Sciatic nerve (tissue), 2 donors: ENCODE measurements around the gene SFMBT1. TPM values are rescaled to one million over a fixed set of nuclear protein-coding genes. Genes with fewer than 3 reads are reported as not detected.
"Not testable (repeated sequence)": the region's sequence is repeated elsewhere in the genome, so short reads cannot be mapped to it uniquely, and the experiment has no call there.

ENCODE experiments used
- ATAC-seq: fragments of 200-7000 bp; cut with Tn5 transposase; one replicate; pipeline ENCODE4 v1.9.1; 2020; ENCODE audit warnings: mild to moderate bottlenecking, moderate library complexity
- DNase-seq: peaks from one replicate; pipeline ENCODE4 v3.0.0-alpha.2; 2020; ENCODE audit warnings: low spot score
- intact Hi-C: fragments of 100-400 bp; cut with DNase I; formaldehyde crosslinking; loops from one replicate; pipeline ENCODE4 v1.14.2; 2022
- total RNA-seq: library from RNA; stranded (reverse); fragmentation: NEBNext Ultra II Directional; extraction: Animal tissue kit (Norgen Biotek cat#: 25700); gene quantifications from one replicate; pipeline ENCODE4 v1.2.1, GENCODE V29; 2021
- donor health status: DM: no; HTN: no; CAD: no.
- donor health status: DM: no; HTN: no; CAD: no.

SFMBT1 gene
- total RNA-seq, 1 donor from 2014 or later, result 12.0 TPM

GRCh38 chr3:53044371-53044710 is 1.5 kb downstream of the SFMBT1 start:
- no peak for ATAC-seq
- intact Hi-C loops, result no loop called here

GRCh38 chr3:53043738-53044137 is 2.1 kb downstream of the SFMBT1 start:
- DNase-seq (no peak), ATAC-seq (no peak)
- intact Hi-C loops, result no loop called here

More at GRCh38 chr3:53044371-53044710, 1.5 kb downstream of the SFMBT1 start:
- DNase-seq, result no peak

- intact Hi-C loops, result no loop called here
- ATAC-seq (no peak), DNase-seq (no peak)
Measured at GRCh38 chr3:53042651-53043050, 3.2 kb downstream of the SFMBT1 start.

- DNase-seq (no peak), ATAC-seq (no peak)
- intact Hi-C loops, result no loop called here
Measured at GRCh38 chr3:53040351-53040820, 5.5 kb downstream of the SFMBT1 start.

- intact Hi-C loops, result no loop called here
- no peak for ATAC-seq
- no peak for DNase-seq
Measured at GRCh38 chr3:53039376-53039752, 6.5 kb downstream of the SFMBT1 start.

GRCh38 chr3:53038679-53039375 is 7.0 kb downstream of the SFMBT1 start:
- no peak for ATAC-seq
- no peak for DNase-seq
- intact Hi-C loops, result no loop called here

GRCh38 chr3:53035825-53036619 is 9.9 kb downstream of the SFMBT1 start:
- intact Hi-C loops, result no loop called here
- DNase-seq, result no peak
- ATAC-seq, result no peak

- intact Hi-C loops, DNase-seq, ATAC-seq: not testable (repeated sequence)
Measured at GRCh38 chr3:53035018-53035417, 10.9 kb downstream of the SFMBT1 start.

GRCh38 chr3:53034411-53034810 is 11.5 kb downstream of the SFMBT1 start:
- DNase-seq, intact Hi-C loops, ATAC-seq: not testable (repeated sequence)

- intact Hi-C loops, result no loop called here
- no peak for ATAC-seq
Measured at GRCh38 chr3:53032609-53033008, 13.3 kb downstream of the SFMBT1 start.

GRCh38 chr3:53030619-53031449 is 15.0 kb downstream of the SFMBT1 start:
- DNase-seq (no peak), ATAC-seq (no peak)
- intact Hi-C loops, result no loop called here

More at GRCh38 chr3:53032609-53033008, 13.3 kb downstream of the SFMBT1 start:
- no peak for DNase-seq

GRCh38 chr3:53028641-53029040 is 17.2 kb downstream of the SFMBT1 start:
- no peak for ATAC-seq
- intact Hi-C loops, result no loop called here
- no peak for DNase-seq

GRCh38 chr3:53027254-53027844 is 18.5 kb downstream of the SFMBT1 start:
- intact Hi-C loops, result no loop called here
- DNase-seq, result no peak
- ATAC-seq, result no peak

GRCh38 chr3:53026382-53027162 is 19.3 kb downstream of the SFMBT1 start:
- intact Hi-C loops, result no loop called here
- no peak for DNase-seq
- no peak for ATAC-seq

GRCh38 chr3:53024315-53024714 is 21.6 kb downstream of the SFMBT1 start:
- no peak for DNase-seq
- intact Hi-C loops, result no loop called here
- ATAC-seq, result no peak

- DNase-seq, result no peak
- no peak for ATAC-seq
- intact Hi-C loops, result no loop called here
Measured at GRCh38 chr3:53023072-53023823, 22.6 kb downstream of the SFMBT1 start.

GRCh38 chr3:53022647-53023046 is 23.2 kb downstream of the SFMBT1 start:
- DNase-seq (no peak), ATAC-seq (no peak)
- intact Hi-C loops, result no loop called here

- DNase-seq, result no peak
- intact Hi-C loops, result no loop called here
Measured at GRCh38 chr3:53016236-53016635, 29.6 kb downstream of the SFMBT1 start.

More at GRCh38 chr3:53016236-53016635, 29.6 kb downstream of the SFMBT1 start:
- ATAC-seq, result no peak
